Right lobe of liver (tissue), 6 donors: ENCODE data around the gene DHRS9. TPM values are rescaled to one million over a fixed set of nuclear protein-coding genes. Genes with fewer than 3 reads are reported as not detected.

Experiments used
- ATAC-seq, 4 donors: fragments of 200-7000 bp; cut with Tn5 transposase; one replicate each; pipeline ENCODE4 v1.9.1; 2020; ENCODE audit warnings: mild to moderate bottlenecking in 4 of 4, moderate library complexity in 4 of 4
- DNase-seq, 3 donors: peaks; one replicate each; pipeline ENCODE4 v3.0.0-alpha.2; 2020
- H3K27ac ChIP-seq, 3 donors: fragments of 200-600 bp; one replicate each; pipeline ENCODE4 v1.8.0; 2022
- H3K27me3 ChIP-seq, 2 donors: fragments of 200-600 bp; one replicate each; pipeline ENCODE4 v1.8.0; 2022
- H3K36me3 ChIP-seq, 4 donors: fragments of 200-600 bp; sonication (generic) in 1 of 4; one replicate each; pipeline versions ENCODE4 v1.5.1 to v1.8.0; 2017 to 2022; ENCODE audit warnings: control low read depth in 1 of 4
- H3K4me1 ChIP-seq, 4 donors: fragments of 200-600 bp; sonication (generic) in 1 of 4; one replicate each; pipeline versions ENCODE4 v1.5.1 to v1.8.0; 2017 to 2022; ENCODE audit warnings: control low read depth in 1 of 4
- H3K4me3 ChIP-seq, 3 donors: fragments of 200-600 bp; one replicate each; pipeline ENCODE4 v1.8.0; 2022
- H3K9me3 ChIP-seq, 4 donors: fragments of 200-600 bp; sonication (generic) in 1 of 4; one replicate each; pipeline versions ENCODE4 v1.5.1 to v1.8.0; 2017 to 2022; ENCODE audit warnings: control low read depth in 1 of 4
- CTCF ChIP-seq, 4 donors: fragments of 200-600 bp in 3 of 4; fragments of 450-650 bp in 1 of 4; IDR thresholded peaks; one replicate each; pipeline versions ENCODE4 v1.5.1 to v1.8.0; 2016 to 2022; ENCODE audit warnings: antibody characterized with exemption in 4 of 4, mild to moderate bottlenecking in 2 of 4
- POLR2A ChIP-seq: fragments of 450-650 bp; IDR thresholded peaks from one replicate; pipeline ENCODE4 v1.6.1; 2017; ENCODE audit warnings: antibody characterized with exemption, mild to moderate bottlenecking
- WGBS: methylation state at CpG from one replicate; pipeline ENCODE4 v1.1.6; 2018; ENCODE audit warnings: low coverage, low lambda C conversion rate; ENCODE audit not compliant: insufficient coverage; ENCODE audit errors: missing lambda C conversion rate; 5-methylcytosine and 5-hydroxymethylcytosine counted together
- intact Hi-C, 2 donors: fragments of 100-400 bp; cut with DNase I; formaldehyde crosslinking; loops; one replicate each; pipeline versions ENCODE4 v1.11.2 to v1.14.1; 2022
- total RNA-seq, 6 experiments: library from RNA; depleted of rRNA in 2 of 6; stranded (reverse); fragments of >200 nt in 2 of 6; fragmentation: NEBNext Ultra II Directional in 3 of 6; extraction: Animal tissue kit (Norgen Biotek cat#: 25700) in 3 of 6; gene quantifications; one replicate each; pipeline versions ENCODE4 v1.1.0 to v1.2.4, GENCODE V29; 2016 to 2023
- donor health status: DM: no; HTN: yes; CAD: no.
- donor health status: DM: no; HTN: no; CAD: no.
- donor health status: DM: no; HTN: no; CAD: no.
- donor health status: DM: no; HTN: yes; CAD: no.
- donor health status: DM: no; HTN: yes; CAD: no.

DHRS9 gene
- total RNA-seq, 6 experiments from 2014 or later: 0.29 to 1.2 (median 0.55) TPM

DNA sequence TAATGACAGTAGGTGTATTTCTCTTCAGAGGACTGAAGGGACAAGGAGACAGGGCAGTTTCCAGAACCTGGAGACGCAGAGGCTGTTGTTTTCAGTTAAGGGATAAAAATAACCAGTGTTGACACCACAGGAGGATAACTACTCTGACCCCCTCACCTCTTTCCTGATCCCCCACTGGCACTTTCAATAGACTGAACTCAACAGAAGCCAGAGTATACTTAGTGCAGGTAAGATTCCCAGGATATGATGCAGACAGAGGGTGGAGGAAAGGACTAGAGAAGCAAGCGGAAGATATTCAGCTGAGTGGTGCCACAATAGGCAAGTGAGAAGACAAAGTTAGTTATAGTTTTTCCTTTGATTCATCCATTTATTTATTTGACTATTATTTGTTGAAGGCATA lies 19.8 kb downstream of the DHRS9 start:
- 61% methylated on average over 2 of the region's 2 CpGs for WGBS
- Histone ChIP-seq H3K4me1 (no peaks in the 10 kb centered on the region), H3K9me3 (no peaks in the 10 kb centered on the region), H3K27me3 (no peaks in the 10 kb centered on the region), H3K4me3 (no peak overlapping the region), H3K36me3 (no peaks in the 10 kb centered on the region), H3K27ac (no peak overlapping the region)
- intact Hi-C loops: no loop called here
- ATAC-seq (no peak), DNase-seq (no peak)
- TF ChIP-seq POLR2A (no peak), CTCF (IDR thresholded peaks at IDR 0.05) (no peak)

DNA sequence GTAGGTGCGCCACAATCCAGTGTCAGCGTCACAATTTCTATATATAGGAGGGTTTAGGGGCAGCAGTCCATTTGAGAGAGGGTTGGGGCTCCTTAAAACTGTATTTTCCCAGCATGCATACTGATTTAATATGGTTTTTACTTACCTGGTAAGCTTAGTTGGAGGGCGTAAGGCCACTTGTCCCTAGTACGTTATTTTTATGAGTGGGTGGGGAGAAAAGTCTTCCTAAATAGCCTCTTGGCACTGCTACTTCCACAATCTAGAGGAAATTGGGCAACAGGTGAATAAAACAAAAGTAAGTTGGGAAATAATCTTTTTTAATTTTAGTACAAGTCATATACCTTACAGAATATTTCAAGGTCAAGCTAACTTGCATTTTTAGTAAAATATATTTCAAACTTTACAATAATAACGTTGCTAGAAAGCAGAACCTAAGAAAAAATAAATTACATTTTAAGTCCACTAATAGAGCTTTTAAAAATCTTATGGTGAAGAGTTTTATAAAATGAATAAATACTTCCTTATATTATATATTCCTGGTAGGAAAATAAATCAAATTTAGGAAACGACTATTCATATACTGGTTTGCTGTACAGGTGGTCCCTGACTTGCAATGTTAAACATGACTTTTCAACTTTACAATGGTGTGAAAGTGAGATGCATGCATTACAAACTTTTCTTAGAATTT lies 20.9 kb downstream of the DHRS9 start:
- ATAC-seq: no peak
- Histone ChIP-seq H3K27me3 (no peaks in the 10 kb centered on the region), H3K4me3 (no peak overlapping the region), H3K36me3 (no peaks in the 10 kb centered on the region), H3K27ac (no peak overlapping the region), H3K4me1 (no peaks in the 10 kb centered on the region), H3K9me3 (no peaks in the 10 kb centered on the region)
- intact Hi-C loops: no loop called here
- no peak for DNase-seq
- TF ChIP-seq POLR2A: no peak
- TF ChIP-seq CTCF (IDR thresholded peaks at IDR 0.05): no peak
- 59% methylated on average over 6 of the region's 6 CpGs for WGBS

- H3K4me3 ChIP-seq: no peak overlapping the region
- ATAC-seq (no peak), DNase-seq (no peak)
- 93% methylated on average over 3 of the region's 3 CpGs for WGBS
- H3K27ac ChIP-seq: no peak overlapping the region
- intact Hi-C loops: no loop called here
- H3K4me1 ChIP-seq: no peaks in the 10 kb centered on the region
- no peaks in the 10 kb centered on the region for H3K27me3 ChIP-seq
- TF ChIP-seq CTCF (IDR thresholded peaks at IDR 0.05) (no peak), POLR2A (no peak)
- no peaks in the 10 kb centered on the region for H3K36me3 ChIP-seq
- no peaks in the 10 kb centered on the region for H3K9me3 ChIP-seq
These were observed 21.9 kb downstream of the DHRS9 start for GRCh38 chr2:169091256-169091655.

- H3K27ac ChIP-seq: no peak overlapping the region
- H3K4me1 ChIP-seq: no peaks in the 10 kb centered on the region
- H3K36me3 ChIP-seq: no peaks in the 10 kb centered on the region
- no peaks in the 10 kb centered on the region for H3K9me3 ChIP-seq
- TF ChIP-seq CTCF (IDR thresholded peaks at IDR 0.05) (no peak), POLR2A (no peak)
- DNase-seq: no peak
- no peaks in the 10 kb centered on the region for H3K27me3 ChIP-seq
- ATAC-seq: peak in 1 of 4 donors; percentile 41
- H3K4me3 ChIP-seq: no peak overlapping the region
- WGBS: 64% methylated on average over 8 of the region's 8 CpGs
- intact Hi-C loops: no loop called here
These were observed 22.6 kb downstream of the DHRS9 start for GRCh38 chr2:169091761-169092519.
